Endodermal cell (in vitro differentiated cells): ENCODE data around the gene CNNM3. TPM values are rescaled to one million over a fixed set of nuclear protein-coding genes. Genes with fewer than 3 reads are reported as not detected.

Source experiments
- DNase-seq: peaks from one replicate; pipeline ENCODE4 v3.0.0-alpha.2; 2017
- H3K27ac ChIP-seq: 2 replicates; pipeline ENCODE4 v1.5.1; 2013; ENCODE audit warnings: mild to moderate bottlenecking, low read depth, low read length, moderate library complexity
- H3K27me3 ChIP-seq: 2 replicates; pipeline ENCODE4 v1.6.1; 2013; ENCODE audit warnings: mild to moderate bottlenecking, low read length, moderate library complexity; ENCODE audit not compliant: insufficient read depth, control insufficient read depth, poor library complexity, severe bottlenecking
- H3K36me3 ChIP-seq: 2 replicates; pipeline ENCODE4 v1.7.0; 2013; ENCODE audit warnings: mild to moderate bottlenecking, low read length, moderate library complexity; ENCODE audit not compliant: control insufficient read depth, insufficient read depth
- H3K4me1 ChIP-seq: one replicate; pipeline ENCODE4 v1.7.0; 2013; ENCODE audit warnings: low read length; ENCODE audit not compliant: control insufficient read depth, insufficient read depth
- H3K4me3 ChIP-seq: 2 replicates; pipeline ENCODE4 v1.5.1; 2013; ENCODE audit warnings: mild to moderate bottlenecking, low read length, moderate library complexity
- H3K9ac ChIP-seq: 2 replicates; pipeline ENCODE4 v1.6.1; 2013; ENCODE audit warnings: mild to moderate bottlenecking, low read length, moderate library complexity; ENCODE audit not compliant: poor library complexity, severe bottlenecking; ENCODE audit errors: extremely low read depth
- H3K9me3 ChIP-seq: 2 replicates; pipeline ENCODE4 v1.6.1; 2013; ENCODE audit warnings: mild to moderate bottlenecking, low read length, moderate library complexity; ENCODE audit not compliant: control insufficient read depth
- H3K27ac Mint-ChIP-seq: 2 replicates; pipeline ENCODE4 v1.8.0; 2020; ENCODE audit warnings: mixed read lengths
- H3K27me3 Mint-ChIP-seq: 2 replicates; pipeline ENCODE4 v1.8.0; 2021; ENCODE audit warnings: mild to moderate bottlenecking, mixed read lengths; ENCODE audit not compliant: insufficient read depth
- H3K36me3 Mint-ChIP-seq: 2 replicates; pipeline ENCODE4 v1.8.0; 2020; ENCODE audit warnings: low read depth, mixed read lengths
- H3K4me1 Mint-ChIP-seq: 2 replicates; pipeline ENCODE4 v1.8.0; 2020; ENCODE audit warnings: mixed read lengths
- H3K4me3 Mint-ChIP-seq: 2 replicates; pipeline ENCODE4 v1.8.0; 2020; ENCODE audit warnings: mild to moderate bottlenecking, moderate library complexity, mixed read lengths
- H3K9me3 Mint-ChIP-seq: 2 replicates; pipeline ENCODE4 v1.8.0; 2020; ENCODE audit warnings: mild to moderate bottlenecking, mixed read lengths
- CTCF ChIP-seq: fragments of 200-600 bp; sonication (generic); conservative IDR thresholded peaks from 2 replicates; pipeline ENCODE4 v1.5.0; 2021; ENCODE audit warnings: antibody characterized with exemption, mild to moderate bottlenecking
- WGBS, 2 experiments: methylation state at CpG; one replicate each; pipeline versions ENCODE4 v1.1.5 to v1.1.7; 2013; ENCODE audit warnings: missing lambda C conversion rate in 2 of 2, mixed read lengths in 1 of 2; ENCODE audit not compliant: insufficient coverage in 1 of 2, insufficient read length in 1 of 2; 5-methylcytosine and 5-hydroxymethylcytosine counted together
- total RNA-seq, 2 donors: library from RNA; stranded (reverse); fragmentation: NEBNext Ultra II Directional in 1 of 2; extraction: Animal tissue kit (Norgen Biotek cat#: 25700) in 1 of 2; gene quantifications; 2 replicates in 1 of 2; 3 replicates in 1 of 2; pipeline ENCODE4 v1.2.1, GENCODE V29; 2021

Gene CNNM3
- total RNA-seq, 2 donors from 2014 or later, result 33.1 to 34.8 TPM

- no peaks in the 10 kb centered on the region for H3K4me1 ChIP-seq
- H3K9ac ChIP-seq, result no peak overlapping the region
- no peak for TF ChIP-seq CTCF
These were observed 30.8 kb downstream of the CNNM3 start for GRCh38 chr2:96846825-96847224.

DNA sequence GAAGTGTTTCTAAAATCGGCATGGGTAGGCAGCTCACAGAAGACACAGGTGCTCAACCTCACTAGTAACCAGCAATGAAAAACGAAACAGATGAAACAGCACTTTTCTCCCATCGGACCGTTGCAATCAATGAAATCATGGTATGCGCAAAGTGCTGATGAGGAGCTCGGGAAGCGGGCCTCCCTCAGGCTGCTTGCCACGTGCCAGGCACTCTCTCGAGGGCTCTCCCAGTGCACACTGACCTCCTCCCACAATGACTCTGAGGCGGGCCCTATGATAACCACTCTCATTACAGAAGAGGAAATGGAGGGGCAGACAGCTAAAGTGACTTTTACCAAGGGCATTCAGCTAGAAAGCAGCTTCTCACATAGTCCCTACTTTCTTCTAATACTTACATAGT lies 31.5 kb downstream of the CNNM3 start:
- H3K27ac Mint-ChIP-seq, result no peak overlapping the region
- H3K36me3 Mint-ChIP-seq, result peaks cover 33% of the 10 kb centered on the region
- 90 to 93% methylated on average over 8 to 10 of the region's 10 CpGs for whole genome bisulfite sequencing, 2 experiments

More at GRCh38 chr2:96846825-96847224, 30.8 kb downstream of the CNNM3 start:
- H3K9me3 Mint-ChIP-seq, result no peaks in the 10 kb centered on the region
- Histone ChIP-seq H3K36me3 (peaks cover 30% of the 10 kb centered on the region), H3K27ac (no peak overlapping the region), H3K27me3 (no peaks in the 10 kb centered on the region), H3K4me3 (no peak overlapping the region), H3K9me3 (no peaks in the 10 kb centered on the region)
- 91 to 100% methylated on average over 5 of the region's 5 CpGs for WGBS, 2 experiments
- peaks cover 30% of the 10 kb centered on the region for H3K36me3 Mint-ChIP-seq
- H3K27me3 Mint-ChIP-seq, result no peaks in the 10 kb centered on the region
- no peak overlapping the region for H3K4me3 Mint-ChIP-seq
- no peak overlapping the region for H3K27ac Mint-ChIP-seq
- peaks cover 2% of the 10 kb centered on the region for H3K4me1 Mint-ChIP-seq
- no peak for DNase-seq

DNA sequence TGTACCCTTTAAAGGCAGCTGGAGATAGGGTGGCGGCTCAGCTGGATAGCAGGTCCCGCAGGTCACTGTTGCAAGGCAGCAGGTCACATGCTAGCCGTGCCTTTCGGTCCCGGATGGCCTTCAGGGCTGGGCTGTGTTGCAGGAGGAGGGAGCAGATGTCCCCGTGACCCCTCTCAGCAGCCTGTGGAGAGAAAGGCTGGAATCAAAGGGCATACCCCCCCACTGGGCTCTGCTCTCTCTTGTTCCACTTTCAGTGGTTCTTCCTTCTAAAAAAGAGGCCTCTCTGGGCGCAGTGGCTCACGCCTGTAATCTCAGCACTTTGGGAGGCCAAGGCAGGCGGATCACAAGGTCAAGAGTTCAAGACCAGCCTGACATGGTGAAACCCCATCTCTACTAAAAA lies 32.2 kb downstream of the CNNM3 start:
- TF ChIP-seq CTCF, result no peak

More for the DNA sequence above, 31.5 kb downstream of the CNNM3 start:
- no peak for TF ChIP-seq CTCF
- Mint-ChIP-seq H3K4me3 (no peak overlapping the region), H3K27me3 (no peaks in the 10 kb centered on the region), H3K9me3 (no peaks in the 10 kb centered on the region), H3K4me1 (no peaks in the 10 kb centered on the region)
- H3K9ac ChIP-seq, result no peak overlapping the region
- peaks cover 33% of the 10 kb centered on the region for H3K36me3 ChIP-seq
- H3K4me1 ChIP-seq, result no peaks in the 10 kb centered on the region
- H3K27me3 ChIP-seq, result no peaks in the 10 kb centered on the region
- no peak overlapping the region for H3K4me3 ChIP-seq
- no peak overlapping the region for H3K27ac ChIP-seq
- no peaks in the 10 kb centered on the region for H3K9me3 ChIP-seq
- DNase-seq, result no peak

More for the DNA sequence above, 32.2 kb downstream of the CNNM3 start:
- H3K4me1 ChIP-seq, result no peaks in the 10 kb centered on the region
- H3K4me3 ChIP-seq, result no peak overlapping the region
- 94 to 97% methylated on average over 4 to 9 of the region's 9 CpGs for WGBS, 2 experiments
- DNase-seq, result peak; percentile 41
- no peaks in the 10 kb centered on the region for H3K9me3 Mint-ChIP-seq
- H3K27me3 ChIP-seq, result no peaks in the 10 kb centered on the region
- H3K27me3 Mint-ChIP-seq, result no peaks in the 10 kb centered on the region
- H3K9me3 ChIP-seq, result no peaks in the 10 kb centered on the region
- peaks cover 40% of the 10 kb centered on the region for H3K36me3 ChIP-seq
- H3K36me3 Mint-ChIP-seq, result peaks cover 39% of the 10 kb centered on the region
- no peaks in the 10 kb centered on the region for H3K4me1 Mint-ChIP-seq
- no peak overlapping the region for H3K27ac ChIP-seq
- no peak overlapping the region for H3K27ac Mint-ChIP-seq
- no peak overlapping the region for H3K9ac ChIP-seq
- no peak overlapping the region for H3K4me3 Mint-ChIP-seq
